ENCODE results near the gene LAPTM5.
"Not testable (repeated sequence)": the region's sequence is repeated elsewhere in the genome, so short reads cannot be mapped to it uniquely, and the experiment has no call there.

LAPTM5 gene

GRCh38 chr1:30771005-30771404 lies 13.4 kb upstream of the LAPTM5 start:
- in situ Hi-C loops (cut with HindIII; ENCODE audit: low sequenced_read_pairs): no loop called here

- in situ Hi-C loops (cut with HindIII; ENCODE audit: low sequenced_read_pairs): no loop called here
Observed at GRCh38 chr1:30770150-30770549, 12.6 kb upstream of the LAPTM5 start.

GRCh38 chr1:30768830-30769718 lies 11.5 kb upstream of the LAPTM5 start:
- in situ Hi-C loops (cut with HindIII; ENCODE audit: low sequenced_read_pairs): no loop called here

GRCh38 chr1:30768159-30768829 lies 10.7 kb upstream of the LAPTM5 start:
- in situ Hi-C loops (cut with HindIII; ENCODE audit: low sequenced_read_pairs): no loop called here

- in situ Hi-C loops (cut with HindIII; ENCODE audit: low sequenced_read_pairs): not testable (repeated sequence)
Observed at GRCh38 chr1:30766948-30767347, 9.4 kb upstream of the LAPTM5 start.

GRCh38 chr1:30765556-30766434 lies 8.2 kb upstream of the LAPTM5 start:
- in situ Hi-C loops (cut with HindIII; ENCODE audit: low sequenced_read_pairs): no loop called here

GRCh38 chr1:30764939-30765555 lies 7.5 kb upstream of the LAPTM5 start:
- in situ Hi-C loops (cut with HindIII; ENCODE audit: low sequenced_read_pairs): no loop called here

- in situ Hi-C loops (cut with HindIII; ENCODE audit: low sequenced_read_pairs): no loop called here
Observed at GRCh38 chr1:30764396-30764795, 6.8 kb upstream of the LAPTM5 start.

GRCh38 chr1:30763651-30764248 lies 6.2 kb upstream of the LAPTM5 start:
- in situ Hi-C loops (cut with HindIII; ENCODE audit: low sequenced_read_pairs): no loop called here

GRCh38 chr1:30762930-30763650 lies 5.5 kb upstream of the LAPTM5 start:
- in situ Hi-C loops (cut with HindIII; ENCODE audit: low sequenced_read_pairs): no loop called here

GRCh38 chr1:30762152-30762929 lies 4.8 kb upstream of the LAPTM5 start:
- in situ Hi-C loops (cut with HindIII; ENCODE audit: low sequenced_read_pairs): no loop called here

- in situ Hi-C loops (cut with HindIII; ENCODE audit: low sequenced_read_pairs): no loop called here
Observed at GRCh38 chr1:30761381-30762151, 4.0 kb upstream of the LAPTM5 start.

GRCh38 chr1:30760596-30761324 lies 3.2 kb upstream of the LAPTM5 start:
- in situ Hi-C loops (cut with HindIII; ENCODE audit: low sequenced_read_pairs): no loop called here

GRCh38 chr1:30759718-30760281 lies 2.2 kb upstream of the LAPTM5 start:
- in situ Hi-C loops (cut with HindIII; ENCODE audit: low sequenced_read_pairs): no loop called here

GRCh38 chr1:30758785-30759380 lies 1.3 kb upstream of the LAPTM5 start:
- in situ Hi-C loops (cut with HindIII; ENCODE audit: low sequenced_read_pairs): no loop called here

- in situ Hi-C loops (cut with HindIII; ENCODE audit: low sequenced_read_pairs): no loop called here
Observed at GRCh38 chr1:30758121-30758688, 631 bp upstream of the LAPTM5 start.
